HepG2 (cell line): Measurements from ENCODE around the gene NDOR1. TPM values are rescaled to one million over a fixed set of nuclear protein-coding genes. Genes with fewer than 3 reads are reported as not detected.

Source experiments
- AGO1 ChIP-seq: fragments of 200-400 bp; formaldehyde crosslinking; IDR thresholded peaks from 2 replicates; pipeline ENCODE4 v1.6.1; 2017; ENCODE audit warnings: mild to moderate bottlenecking, low read depth, low read length, moderate library complexity; ENCODE audit not compliant: poor library complexity, severe bottlenecking
- ATF1 ChIP-seq: IDR thresholded peaks from 2 replicates; pipeline ENCODE4 v1.6.1; 2016; ENCODE audit warnings: mild to moderate bottlenecking, control low read depth
- E2F2 ChIP-seq: sonication (generic); formaldehyde crosslinking; IDR thresholded peaks from 2 replicates; pipeline ENCODE4 v1.4.0; 2020; ENCODE audit warnings: missing genetic modification reagents, borderline replicate concordance
- ERF ChIP-seq: IDR thresholded peaks from 2 replicates; pipeline ENCODE4 v1.6.1; 2018; ENCODE audit warnings: missing biosample characterization, missing genetic modification reagents
- NFAT5 ChIP-seq: sonication (generic); formaldehyde crosslinking; IDR thresholded peaks from 2 replicates; pipeline ENCODE4 v1.4.0; 2020; ENCODE audit warnings: missing genetic modification reagents
- POLR2G ChIP-seq: fragments of 200-400 bp; formaldehyde crosslinking; IDR thresholded peaks from 2 replicates; pipeline ENCODE4 v1.6.1; 2018; ENCODE audit warnings: mild to moderate bottlenecking, low read depth, low read length, moderate library complexity
- ZFX ChIP-seq: sonication (generic); formaldehyde crosslinking; IDR thresholded peaks from 2 replicates; pipeline ENCODE4 v1.4.0; 2020; ENCODE audit warnings: mild to moderate bottlenecking, low read depth, missing genetic modification reagents, moderate library complexity
- ZKSCAN1 ChIP-seq: fragments of 150-350 bp; IDR thresholded peaks from 2 replicates; pipeline ENCODE4 v1.6.1; 2014; ENCODE audit warnings: low read length
- ZNF143 ChIP-seq: sonication (generic); formaldehyde crosslinking; IDR thresholded peaks from 2 replicates; pipeline ENCODE4 v1.4.0; 2020; ENCODE audit warnings: missing genetic modification reagents
- ZNF235 ChIP-seq: sonication (generic); formaldehyde crosslinking; IDR thresholded peaks from 2 replicates; pipeline ENCODE4 v1.8.1; 2023; ENCODE audit warnings: mild to moderate bottlenecking, missing genetic modification reagents, borderline replicate concordance
- ZNF609 ChIP-seq: sonication (generic); formaldehyde crosslinking; IDR thresholded peaks from 2 replicates; pipeline ENCODE4 v1.4.0; 2020; ENCODE audit warnings: mild to moderate bottlenecking, missing genetic modification reagents, borderline replicate concordance
- ZNF672 ChIP-seq: sonication (generic); formaldehyde crosslinking; IDR thresholded peaks from 2 replicates; pipeline ENCODE4 v1.8.1; 2022; ENCODE audit warnings: missing genetic modification reagents
- ZSCAN21 ChIP-seq: sonication (generic); formaldehyde crosslinking; IDR thresholded peaks from 2 replicates; pipeline ENCODE4 v1.8.0; 2022; ENCODE audit warnings: mild to moderate bottlenecking, missing genetic modification reagents, moderate library complexity, borderline replicate concordance
- polyA plus RNA-seq, 8 experiments: library from polyadenylated mRNA; depleted of rRNA in 3 of 8; stranded (reverse) in 7 of 8; unstranded in 1 of 8; fragments of >200 nt; fragmentation: Illumina TruSeq in 4 of 8; extraction: Trizol in 4 of 8; gene quantifications; 2 replicates each; pipeline versions ENCODE4 v1.2.1 to v1.2.3, GENCODE V29; 2011 to 2016; ENCODE audit warnings: low read depth in 4 of 8, missing spikeins in 1 of 8, mixed read lengths in 1 of 8; ENCODE audit not compliant: insufficient read depth in 1 of 8
- total RNA-seq, 5 experiments: library from RNA; depleted of rRNA; stranded (reverse); fragments of >200 nt; fragmentation: Illumina TruSeq; extraction: Trizol; gene quantifications; 2 replicates each; pipeline ENCODE4 v1.2.3, GENCODE V29; 2016; ENCODE audit warnings: low read depth in 1 of 5

The NDOR1 gene
- total and polyA plus RNA-seq, 2 of the 13 experiments (the other 11 are each of a cell fraction or from before 2014, with no cell fraction given), result 3.6 to 8.7 TPM

- 0 out of 2 replicates have a peak, but pooled peaks have one; percentile 15 for TF ChIP-seq ZNF672 (CRISPR knock-in tag)
- TF ChIP-seq ZSCAN21 (CRISPR knock-in tag), result no peak; the same call in 1 of the 2 replicates
- TF ChIP-seq ZNF143, result 0 out of 2 replicates have a peak, but pooled peaks have one; percentile 21
- TF ChIP-seq ATF1 (CRISPR knock-in tag), result no peak
- peak; percentile 59; the same call in 1 of the 2 replicates for TF ChIP-seq ZFX (CRISPR knock-in tag)
- peak; percentile 96 for TF ChIP-seq AGO1
- 0 out of 2 replicates have a peak, but pooled peaks have one; percentile 34 for TF ChIP-seq ZKSCAN1
- no peak for TF ChIP-seq NFAT5 (CRISPR knock-in tag)
- TF ChIP-seq E2F2, result no peak
- peak; percentile 90 for TF ChIP-seq POLR2G
- TF ChIP-seq ZNF609 (CRISPR knock-in tag), result peak; percentile 15; the same call in 1 of the 2 replicates
- TF ChIP-seq ZNF235 (CRISPR knock-in tag), result 0 out of 2 replicates have a peak, but pooled peaks have one; percentile 38
- TF ChIP-seq ERF (CRISPR knock-in tag), result 0 out of 2 replicates have a peak, but pooled peaks have one; percentile 10
Observed at GRCh38 chr9:137243626-137244485, 38.4 kb downstream of the NDOR1 start (continued).
